ENCODE measurements around the gene PAPPA. TPM values are rescaled to one million over a fixed set of nuclear protein-coding genes. Genes with fewer than 3 reads are reported as not detected.

PAPPA gene
- total RNA-seq, 1 donor from 2014 or later = 0.15 TPM

- no peaks in the 10 kb centered on the region for H3K36me3 ChIP-seq
- no peak for DNase-seq (ENCODE audit: low spot score)
- Mint-ChIP-seq H3K4me3 (no peak overlapping the region), H3K4me1 (peaks cover 4% of the 10 kb centered on the region), H3K27me3 (ENCODE audit: insufficient read depth, low read depth) (peaks cover 2% of the 10 kb centered on the region), H3K27ac (no peak overlapping the region), H3K36me3 (no peaks in the 10 kb centered on the region), H3K9me3 (no peaks in the 10 kb centered on the region)
- no peaks in the 10 kb centered on the region for H3F3A ChIP-seq (ENCODE audit: low read depth)
- H3K4me3 ChIP-seq = no peak overlapping the region
- TF ChIP-seq CTCF (IDR thresholded peaks at IDR 0.05) (no peak), EZH2phosphoT487 (IDR thresholded peaks at IDR 0.05) (no peak), EZH2 (IDR thresholded peaks at IDR 0.05) (no peak)
- no peaks in the 10 kb centered on the region for H3K27me3 ChIP-seq
- no peak overlapping the region for H3K9ac ChIP-seq
- H3K9me3 ChIP-seq (ENCODE audit: low read depth) = no peaks in the 10 kb centered on the region
- no peaks in the 10 kb centered on the region for H3K79me2 ChIP-seq (ENCODE audit: low read depth)
- H4K20me1 ChIP-seq (ENCODE audit: low read depth) = no peaks in the 10 kb centered on the region
- no peak overlapping the region for H3K27ac ChIP-seq
- no peak overlapping the region for H2AFZ ChIP-seq (replicated peaks)
- no peak overlapping the region for H3K4me2 ChIP-seq
- H3K4me1 ChIP-seq = no peaks in the 10 kb centered on the region
These were observed 260.8 kb downstream of the PAPPA start for GRCh38 chr9:116414374-116414773.

DNA sequence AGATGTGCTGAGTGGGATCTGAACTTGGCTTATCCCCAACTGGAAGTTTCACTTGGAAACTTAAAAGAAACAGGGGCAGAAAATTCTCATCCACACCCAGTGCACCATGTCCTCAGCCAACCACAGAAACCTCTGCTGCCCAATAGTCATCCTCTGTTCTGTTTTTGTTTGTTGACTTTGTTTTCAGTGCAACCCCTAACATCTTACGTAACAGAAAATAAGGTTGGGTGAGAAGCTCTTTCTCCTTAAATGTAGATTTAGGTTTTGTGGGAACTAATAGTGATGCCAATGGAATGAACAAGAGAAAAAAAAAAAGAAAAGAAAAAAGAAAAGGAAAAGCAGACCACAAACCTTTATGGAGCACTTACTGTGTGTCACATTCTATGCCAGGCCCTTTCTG is 262.8 kb downstream of the PAPPA start:
- H3K27me3 ChIP-seq = no peaks in the 10 kb centered on the region
- no peak for DNase-seq (ENCODE audit: low spot score)

DNA sequence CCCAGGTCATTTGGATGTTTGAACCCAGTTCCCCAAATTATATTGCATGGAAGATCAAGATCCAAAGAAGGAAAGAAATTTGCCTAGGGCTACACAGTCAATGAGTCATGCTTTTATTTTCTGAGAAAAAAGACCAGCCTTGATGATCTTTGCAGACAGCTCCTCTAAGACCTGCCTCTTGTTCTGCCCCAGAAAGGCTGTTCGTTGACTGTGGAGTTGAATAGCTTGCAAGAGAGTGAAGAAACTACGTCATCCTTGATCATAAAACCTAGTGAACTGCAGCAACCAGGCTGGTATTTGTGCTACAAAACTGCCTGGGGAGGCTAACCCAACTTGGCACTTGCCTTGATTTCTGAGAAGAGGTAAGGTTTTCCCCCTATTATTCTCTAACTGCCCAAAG is 263.9 kb downstream of the PAPPA start:
- H3F3A ChIP-seq (ENCODE audit: low read depth) = no peaks in the 10 kb centered on the region
- H3K27ac ChIP-seq = no peak overlapping the region
- H2AFZ ChIP-seq (replicated peaks) = no peak overlapping the region
- Mint-ChIP-seq H3K9me3 (no peaks in the 10 kb centered on the region), H3K36me3 (peaks cover 2% of the 10 kb centered on the region), H3K27ac (no peak overlapping the region), H3K4me1 (no peaks in the 10 kb centered on the region), H3K4me3 (no peak overlapping the region), H3K27me3 (ENCODE audit: insufficient read depth, low read depth) (peaks cover 2% of the 10 kb centered on the region)
- TF ChIP-seq EZH2 (IDR thresholded peaks at IDR 0.05) (no peak), CTCF (IDR thresholded peaks at IDR 0.05) (no peak), EZH2phosphoT487 (IDR thresholded peaks at IDR 0.05) (no peak)
- no peaks in the 10 kb centered on the region for H3K27me3 ChIP-seq
- no peak overlapping the region for H3K4me3 ChIP-seq
- H3K4me2 ChIP-seq = no peak overlapping the region
- no peaks in the 10 kb centered on the region for H3K79me2 ChIP-seq (ENCODE audit: low read depth)
- H3K36me3 ChIP-seq = no peaks in the 10 kb centered on the region
- no peaks in the 10 kb centered on the region for H4K20me1 ChIP-seq (ENCODE audit: low read depth)
- no peak for DNase-seq (ENCODE audit: low spot score)
- no peak overlapping the region for H3K9ac ChIP-seq
- no peaks in the 10 kb centered on the region for H3K4me1 ChIP-seq
- H3K9me3 ChIP-seq (ENCODE audit: low read depth) = no peaks in the 10 kb centered on the region

More for the DNA sequence above, 262.8 kb downstream of the PAPPA start:
- H3K27ac ChIP-seq = no peak overlapping the region
- no peak overlapping the region for H3K27ac Mint-ChIP-seq
- H3K9me3 Mint-ChIP-seq = no peaks in the 10 kb centered on the region
- no peak overlapping the region for H3K4me3 Mint-ChIP-seq
- peaks cover 2% of the 10 kb centered on the region for H3K36me3 Mint-ChIP-seq
- no peak overlapping the region for H3K4me3 ChIP-seq
- no peak for TF ChIP-seq CTCF (IDR thresholded peaks at IDR 0.05)
- TF ChIP-seq EZH2phosphoT487 (IDR thresholded peaks at IDR 0.05) = no peak
- no peak for TF ChIP-seq EZH2 (IDR thresholded peaks at IDR 0.05)
- H3K4me1 ChIP-seq = no peaks in the 10 kb centered on the region
- H3F3A ChIP-seq (ENCODE audit: low read depth) = no peaks in the 10 kb centered on the region
- no peak overlapping the region for H3K4me2 ChIP-seq
- H3K79me2 ChIP-seq (ENCODE audit: low read depth) = no peaks in the 10 kb centered on the region
- H3K36me3 ChIP-seq = no peaks in the 10 kb centered on the region
- H3K4me1 Mint-ChIP-seq = no peaks in the 10 kb centered on the region
- no peak overlapping the region for H3K9ac ChIP-seq
- peaks cover 2% of the 10 kb centered on the region for H3K27me3 Mint-ChIP-seq (ENCODE audit: insufficient read depth, low read depth)
- H2AFZ ChIP-seq (replicated peaks) = no peak overlapping the region
- H3K9me3 ChIP-seq (ENCODE audit: low read depth) = no peaks in the 10 kb centered on the region
- no peaks in the 10 kb centered on the region for H4K20me1 ChIP-seq (ENCODE audit: low read depth)

Data from neural progenitor cell (in vitro differentiated cells).